GM12864 (cell line): ENCODE measurements around the gene FUT6.
"Not testable (repeated sequence)": the region's sequence is repeated elsewhere in the genome, so short reads cannot be mapped to it uniquely, and the experiment has no call there.

Source experiments
- DNase-seq: peaks from one replicate; pipeline ENCODE4 v3.0.0-alpha.2; 2011; ENCODE audit warnings: low read depth
- H3K4me3 ChIP-seq: 2 replicates; pipeline ENCODE4 v1.5.1; 2011; ENCODE audit warnings: mild to moderate bottlenecking, low read depth, low read length, control low read depth
- TF ChIP-seq, protein P1 (sequence below): IDR thresholded peaks from 2 replicates; pipeline ENCODE4 v1.5.1; 2011; ENCODE audit warnings: low read depth, mild to moderate bottlenecking, moderate library complexity, low read length, control low read depth, inconsistent platforms; ENCODE audit errors: missing control alignments

FUT6 gene

DNA sequence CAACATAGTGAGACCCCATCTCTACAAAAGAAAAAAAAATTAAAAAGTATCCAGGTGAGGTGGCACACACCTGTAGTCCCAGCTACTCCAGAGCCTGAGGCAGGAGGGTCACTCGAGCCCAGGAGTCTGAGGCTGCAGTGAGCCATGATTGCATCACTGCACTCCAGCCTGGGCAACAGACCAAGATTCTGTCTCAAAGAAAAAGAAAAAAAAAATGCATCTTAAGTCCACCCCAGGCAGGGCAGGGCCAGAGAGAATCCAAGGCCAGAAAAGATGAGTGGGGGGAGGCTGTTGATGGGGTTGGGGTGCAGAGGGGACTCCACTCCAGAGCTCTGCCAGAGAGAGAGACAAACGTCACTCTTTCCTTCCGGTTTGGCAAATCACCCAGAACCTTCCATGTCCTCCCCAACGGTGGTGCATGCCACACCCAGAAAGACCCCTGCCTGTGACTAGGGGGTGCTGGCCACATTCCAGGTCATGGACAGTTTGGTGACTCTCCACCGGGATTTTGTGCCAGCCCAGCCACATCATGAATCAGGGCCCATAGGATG is 11.3 kb upstream of the FUT6 start:
- TF ChIP-seq, protein P1, sequence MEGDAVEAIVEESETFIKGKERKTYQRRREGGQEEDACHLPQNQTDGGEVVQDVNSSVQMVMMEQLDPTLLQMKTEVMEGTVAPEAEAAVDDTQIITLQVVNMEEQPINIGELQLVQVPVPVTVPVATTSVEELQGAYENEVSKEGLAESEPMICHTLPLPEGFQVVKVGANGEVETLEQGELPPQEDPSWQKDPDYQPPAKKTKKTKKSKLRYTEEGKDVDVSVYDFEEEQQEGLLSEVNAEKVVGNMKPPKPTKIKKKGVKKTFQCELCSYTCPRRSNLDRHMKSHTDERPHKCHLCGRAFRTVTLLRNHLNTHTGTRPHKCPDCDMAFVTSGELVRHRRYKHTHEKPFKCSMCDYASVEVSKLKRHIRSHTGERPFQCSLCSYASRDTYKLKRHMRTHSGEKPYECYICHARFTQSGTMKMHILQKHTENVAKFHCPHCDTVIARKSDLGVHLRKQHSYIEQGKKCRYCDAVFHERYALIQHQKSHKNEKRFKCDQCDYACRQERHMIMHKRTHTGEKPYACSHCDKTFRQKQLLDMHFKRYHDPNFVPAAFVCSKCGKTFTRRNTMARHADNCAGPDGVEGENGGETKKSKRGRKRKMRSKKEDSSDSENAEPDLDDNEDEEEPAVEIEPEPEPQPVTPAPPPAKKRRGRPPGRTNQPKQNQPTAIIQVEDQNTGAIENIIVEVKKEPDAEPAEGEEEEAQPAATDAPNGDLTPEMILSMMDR: no peak
- no peak for DNase-seq
- H3K4me3 ChIP-seq: no peak overlapping the region

- H3K4me3 ChIP-seq: no peak overlapping the region
- DNase-seq: no peak
- TF ChIP-seq, protein P1: no peak
These were observed 10.7 kb upstream of the FUT6 start for GRCh38 chr19:5850189-5850588.

DNA sequence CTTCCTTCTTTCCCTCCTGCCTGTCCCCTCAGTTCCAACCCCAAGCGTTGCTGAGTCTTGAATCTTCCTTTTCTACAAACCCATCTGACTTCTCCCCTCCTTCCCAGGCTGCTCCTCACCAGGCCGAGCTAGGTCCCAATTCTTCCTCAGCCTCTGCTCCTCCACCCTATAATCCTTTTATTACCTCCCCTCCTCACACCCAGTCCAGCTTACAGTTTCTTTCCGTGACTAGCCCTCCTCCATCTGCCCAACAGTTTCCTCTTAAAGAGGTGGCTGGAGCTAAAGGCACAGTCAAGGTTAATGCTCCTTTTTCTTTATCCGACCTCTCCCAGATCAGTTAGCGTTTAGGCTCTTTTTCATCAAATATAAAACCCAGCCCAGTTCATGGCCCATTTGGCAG is 9.1 kb upstream of the FUT6 start:
- DNase-seq, H3K4me3 ChIP-seq: not testable (repeated sequence)

DNA sequence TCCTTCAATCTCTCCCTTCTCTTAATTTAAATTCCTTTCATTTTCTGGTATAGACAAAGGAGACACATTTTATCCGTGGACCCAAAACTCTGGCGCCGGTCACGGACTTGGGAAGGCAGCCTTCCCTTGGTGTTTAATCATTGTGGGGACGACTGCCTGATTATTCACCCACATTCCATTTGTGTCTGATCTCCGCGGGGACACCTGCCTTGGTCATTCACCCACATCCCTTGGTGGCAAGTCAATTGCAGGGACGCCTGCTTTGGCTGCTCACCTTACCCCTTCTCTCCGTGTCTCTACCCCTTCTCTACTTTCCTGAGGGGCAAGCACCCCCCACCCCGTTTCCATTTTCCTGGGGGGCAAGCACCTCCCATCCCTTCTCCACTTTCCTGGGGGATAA is 8.3 kb upstream of the FUT6 start:
- not testable (repeated sequence) for DNase-seq, H3K4me3 ChIP-seq

DNA sequence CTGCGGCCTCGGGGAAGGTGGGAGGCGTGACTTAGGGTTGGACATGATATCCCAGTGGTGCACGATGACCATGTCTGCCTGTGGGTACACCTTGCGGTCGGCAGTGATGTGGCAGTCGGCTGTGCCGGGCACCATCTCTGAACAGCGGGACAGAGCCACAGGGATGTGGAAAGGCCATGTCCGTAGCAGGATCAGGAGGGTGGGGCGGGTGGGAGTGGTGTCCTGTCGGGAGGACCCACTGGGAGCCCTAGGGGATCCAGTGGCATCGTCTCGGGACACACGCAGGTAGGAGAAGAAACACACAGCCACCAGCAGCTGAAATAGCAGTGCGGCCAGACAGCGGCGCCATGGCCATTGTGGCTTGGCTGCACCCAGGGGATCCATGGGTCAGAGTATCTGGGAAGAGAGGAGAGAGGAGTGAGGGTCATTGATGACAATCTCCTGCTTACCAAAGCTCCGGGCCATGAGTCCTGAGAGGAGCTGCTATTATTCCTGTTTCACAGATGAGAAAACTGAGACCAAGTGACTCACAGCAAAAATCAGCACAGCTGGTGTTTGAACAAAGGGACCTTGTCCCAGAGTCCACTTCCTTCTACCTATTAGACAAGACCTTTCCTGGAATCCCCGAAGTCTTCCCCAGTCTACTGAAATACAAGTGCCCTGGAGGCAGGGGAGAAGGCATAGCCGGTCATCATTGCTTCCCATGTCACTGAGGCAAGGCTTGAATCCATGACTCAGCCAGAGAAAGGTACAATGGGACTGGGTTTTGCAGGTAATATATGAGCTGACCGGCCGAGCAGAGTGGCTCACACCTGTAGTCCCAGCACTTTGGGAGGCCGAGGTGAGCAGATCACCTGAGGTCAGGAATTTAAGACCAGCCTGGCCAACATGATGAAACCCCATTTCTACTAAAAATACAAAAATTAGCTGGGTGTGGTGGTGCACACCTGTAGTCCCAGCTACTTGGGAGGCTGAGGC is 5.2 kb upstream of the FUT6 start:
- H3K4me3 ChIP-seq: no peak overlapping the region
- DNase-seq: no peak
- TF ChIP-seq, protein P1: no peak

GRCh38 chr19:5843295-5843927 is 3.9 kb upstream of the FUT6 start:
- TF ChIP-seq, protein P1: no peak
- DNase-seq: no peak

DNA sequence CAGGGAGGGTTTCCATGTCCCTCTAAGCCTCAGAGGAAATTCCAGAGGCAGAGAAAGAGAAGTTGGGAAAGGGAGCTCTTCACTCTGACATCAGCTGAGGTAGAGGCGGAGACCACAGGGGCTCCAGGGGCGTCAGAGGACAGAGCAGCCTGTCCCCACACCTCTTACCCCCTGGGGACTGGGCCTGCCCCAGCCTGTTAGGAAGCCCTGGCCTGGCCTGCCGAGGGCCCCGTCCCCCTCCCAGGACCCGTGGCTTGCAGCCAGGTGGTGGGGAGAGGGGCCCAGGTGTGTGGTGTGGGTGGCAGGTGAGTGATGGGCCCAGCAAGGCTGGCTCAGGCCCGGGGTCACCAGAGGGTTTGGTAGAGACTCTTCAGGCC is 2.2 kb upstream of the FUT6 start:
- not testable (repeated sequence) for DNase-seq, H3K4me3 ChIP-seq

More at GRCh38 chr19:5843295-5843927, 3.9 kb upstream of the FUT6 start:
- no peak overlapping the region for H3K4me3 ChIP-seq

GRCh38 chr19:5838353-5839064 is 993 bp downstream of the FUT6 start:
- no peak for DNase-seq
- TF ChIP-seq, protein P1: no peak
- no peak overlapping the region for H3K4me3 ChIP-seq
